HL-60 (cell line): Measurements from ENCODE around the gene IL1RL1.

Experiments
- CTCF ChIP-seq: IDR thresholded peaks from one replicate; pipeline ENCODE4 v1.5.1; 2011; ENCODE audit warnings: low read length, control low read depth, inconsistent platforms; ENCODE audit not compliant: insufficient read depth
- GABPA ChIP-seq: IDR thresholded peaks from 2 replicates; pipeline ENCODE4 v1.6.1; 2012; ENCODE audit warnings: low read depth
- POLR2AphosphoS5 ChIP-seq: IDR thresholded peaks from 2 replicates; pipeline ENCODE4 v1.6.1; 2012; ENCODE audit warnings: low read depth
- REST ChIP-seq: IDR thresholded peaks from 2 replicates; pipeline ENCODE4 v1.6.1; 2012; ENCODE audit warnings: low read depth; ENCODE audit not compliant: insufficient replicate concordance

GRCh38 chr2:102269200-102269524 is 42.2 kb upstream of the IL1RL1 start:
- TF ChIP-seq POLR2AphosphoS5 = no peak
- no peak for TF ChIP-seq CTCF
- no peak for TF ChIP-seq GABPA
- no peak for TF ChIP-seq REST
